HG03139 (cell line): ENCODE data around the gene VAMP5.
"Not testable (repeated sequence)": the region's sequence is repeated elsewhere in the genome, so short reads cannot be mapped to it uniquely, and the experiment has no call there.

Experiments
- ATAC-seq: cut with Tn5 transposase; IDR thresholded peaks from one replicate; pipeline ENCODE4 v1.9.1; 2021; ENCODE audit not compliant: unreplicated experiment

Gene VAMP5

DNA sequence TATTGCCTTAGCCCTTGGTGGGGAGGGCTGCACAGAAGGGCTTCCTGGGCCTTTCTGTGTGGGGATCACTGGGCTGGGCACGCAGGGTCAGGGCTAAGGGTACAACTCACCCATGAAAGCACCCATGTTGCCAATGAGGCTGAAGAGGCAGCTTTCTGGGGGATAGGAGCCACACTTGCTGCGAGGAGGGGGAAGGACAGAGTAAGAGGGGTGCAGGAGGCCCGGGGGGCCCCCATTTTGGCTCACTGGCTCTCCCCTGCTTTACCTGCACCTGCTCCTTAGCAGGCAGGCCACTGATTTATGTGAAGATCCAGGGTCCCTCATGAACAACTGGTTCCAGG, 16.0 kb downstream of the VAMP5 start:
- ATAC-seq = no peak

DNA sequence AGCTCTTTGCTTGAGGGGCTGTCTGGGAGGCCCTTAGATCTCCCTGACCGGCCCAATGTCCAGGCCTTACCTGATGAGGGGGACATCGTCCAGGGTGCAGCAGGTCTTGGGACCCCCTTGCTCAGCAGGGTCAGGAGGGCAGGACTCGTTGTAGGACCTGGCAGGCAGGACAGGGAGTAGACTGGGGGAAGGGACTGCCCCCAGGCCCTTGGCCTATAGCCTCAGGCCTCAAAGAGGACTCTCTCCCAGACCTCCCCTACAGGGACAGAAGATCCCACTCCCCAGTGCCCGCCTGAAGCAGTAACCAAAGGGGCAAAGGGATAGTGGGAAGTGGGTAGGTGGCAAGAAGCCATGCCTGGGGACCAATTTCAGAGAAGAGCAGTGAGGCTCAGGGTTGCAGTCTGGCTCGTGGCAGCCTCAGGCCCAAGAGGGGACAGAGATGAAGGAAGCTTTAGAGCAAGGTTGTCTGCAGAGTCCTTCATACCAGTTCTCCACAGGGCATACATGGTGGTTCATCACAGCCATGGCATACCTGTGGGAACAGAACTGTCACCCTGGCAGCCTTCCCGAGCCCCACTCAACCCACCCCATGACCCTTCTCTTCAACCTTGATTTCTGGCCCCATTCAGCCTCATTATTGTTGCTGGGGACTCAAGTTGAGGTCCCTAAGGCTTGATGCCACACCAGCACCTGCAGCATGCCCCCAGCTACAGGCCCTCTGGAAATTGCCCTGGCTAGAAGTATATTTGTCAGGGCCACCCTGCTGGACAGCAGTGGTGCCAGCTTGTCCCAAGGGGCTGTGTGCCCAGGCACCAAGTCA, 16.9 kb downstream of the VAMP5 start:
- no peak for ATAC-seq

DNA sequence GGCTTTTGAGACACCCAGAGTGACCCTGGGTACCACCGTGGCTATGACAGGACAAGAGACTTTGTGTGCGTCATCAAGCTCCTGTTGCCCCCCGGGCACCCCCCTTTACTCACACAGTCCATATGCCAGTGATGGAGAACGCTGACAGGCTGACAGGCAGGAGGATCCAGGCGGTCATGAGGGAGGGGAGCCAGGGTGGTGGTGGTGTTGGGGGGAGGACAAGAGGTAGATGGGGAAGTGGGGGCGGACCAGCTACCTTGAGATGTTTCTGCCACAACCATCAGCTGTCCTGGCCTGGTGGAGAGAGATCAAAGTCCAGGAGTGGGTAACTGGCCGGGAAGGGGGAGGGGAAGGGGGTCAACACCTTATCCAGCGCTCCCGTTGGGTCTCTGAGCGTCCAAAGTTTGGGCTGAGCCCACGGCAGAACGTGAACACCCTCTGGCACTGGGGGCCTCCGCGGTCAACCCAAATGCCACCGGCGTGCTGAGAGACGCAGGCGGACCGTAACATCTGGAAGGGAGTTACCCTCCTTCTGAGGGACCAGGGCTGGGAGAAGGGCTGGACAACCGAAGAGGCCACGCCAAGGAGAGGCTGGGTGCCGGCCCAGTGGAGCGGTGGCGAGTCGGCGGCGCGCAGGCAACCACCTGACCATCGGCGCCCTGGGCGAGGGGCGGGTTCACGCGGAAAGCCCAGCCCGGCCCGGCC, 17.7 kb downstream of the VAMP5 start:
- ATAC-seq = peak; percentile 19

DNA sequence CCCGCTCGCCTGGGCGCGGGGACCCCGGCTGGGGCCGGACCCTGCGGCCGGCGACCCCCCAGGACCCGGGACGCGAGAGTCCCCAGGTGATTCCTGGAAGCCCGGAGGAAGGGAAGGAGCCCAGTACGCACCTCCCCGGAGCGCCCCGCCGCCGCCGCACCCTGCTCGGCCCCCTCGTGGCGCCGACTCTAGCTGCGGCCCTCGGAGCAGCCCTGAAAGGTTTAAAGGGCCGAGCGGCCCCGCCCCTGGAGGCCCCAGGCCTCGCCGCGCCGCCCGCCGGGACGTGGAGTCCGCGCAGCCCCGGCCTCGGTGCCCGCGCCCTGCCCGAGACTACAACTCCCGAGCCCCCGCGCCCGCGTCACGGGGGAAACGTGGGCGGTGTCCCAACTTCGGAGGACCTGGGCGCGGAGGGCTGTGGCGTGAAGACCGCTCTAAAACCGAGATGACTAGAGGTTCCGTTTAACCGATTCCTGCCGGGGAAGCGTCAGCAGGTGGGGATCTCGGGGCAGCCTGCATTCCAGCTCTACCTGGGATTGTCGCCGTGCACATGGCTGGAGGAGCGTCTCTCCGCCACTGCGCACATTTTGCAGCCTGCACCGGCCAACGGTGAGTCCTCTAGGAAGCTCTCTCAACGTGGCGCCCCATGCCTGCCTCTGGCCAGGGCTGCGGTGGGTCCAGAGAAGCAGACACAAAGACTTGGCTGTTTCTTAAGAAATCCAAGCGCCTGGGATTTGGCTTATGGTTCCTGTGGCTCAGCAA, 18.4 kb downstream of the VAMP5 start, which contains the start of gene TMEM150A:
TMEM150A (minus strand) TSS at position 223 of the 759 bp plus-strand sequence. CDS start 750 bp downstream, outside the sequence.
- peak; percentile 90 for ATAC-seq

DNA sequence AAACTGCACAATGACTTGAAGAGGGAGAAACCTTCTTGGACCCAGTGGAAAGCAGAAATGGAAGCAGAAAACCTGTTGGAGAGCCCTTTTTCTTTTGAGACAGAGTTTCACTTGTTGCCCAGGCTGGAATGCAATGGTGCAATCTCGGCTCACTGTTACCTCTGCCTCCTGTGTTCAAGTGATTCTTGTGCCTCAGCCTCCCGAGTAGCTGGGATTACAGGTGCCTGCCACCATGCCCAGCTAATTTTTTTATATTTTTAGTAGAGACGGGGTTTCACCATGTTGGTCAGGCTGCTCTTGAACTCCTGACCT, 19.9 kb downstream of the VAMP5 start:
- not testable (repeated sequence) for ATAC-seq

DNA sequence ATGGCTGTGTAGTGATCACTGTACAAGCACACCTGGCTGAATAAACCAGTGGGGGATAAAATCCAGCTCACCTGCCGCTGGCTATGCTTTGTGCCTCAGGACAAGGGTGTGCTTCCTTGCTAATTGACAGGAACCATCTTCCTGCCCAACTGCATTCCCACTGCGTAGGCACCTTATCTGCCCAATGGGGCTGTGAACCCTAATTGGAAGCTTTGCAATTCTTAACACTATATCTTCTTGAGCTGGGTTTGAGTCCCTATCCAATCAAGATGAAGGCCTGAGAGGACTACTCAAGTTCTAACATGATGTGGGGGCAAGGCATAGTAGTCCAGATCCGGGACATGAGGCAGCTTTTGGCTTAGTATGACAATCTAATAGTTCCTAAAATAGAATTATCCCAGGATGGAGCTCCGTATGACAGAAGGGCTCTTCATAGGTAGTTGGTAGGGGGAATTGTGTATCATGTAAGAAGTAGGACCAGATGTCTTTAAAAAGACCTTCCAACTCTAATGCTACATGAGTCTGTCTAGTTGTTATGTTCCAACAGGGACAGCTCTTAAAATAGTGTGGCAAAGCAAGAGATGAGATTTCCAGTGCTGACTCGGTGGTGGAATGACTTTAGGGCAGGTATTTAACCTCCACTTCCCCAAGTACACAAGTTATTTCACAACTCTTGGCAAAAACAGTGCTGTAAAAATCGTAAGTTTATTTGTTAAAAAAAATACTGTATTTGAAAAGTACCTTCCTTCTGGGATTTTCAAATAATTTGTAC, 20.5 kb downstream of the VAMP5 start:
- ATAC-seq = no peak

DNA sequence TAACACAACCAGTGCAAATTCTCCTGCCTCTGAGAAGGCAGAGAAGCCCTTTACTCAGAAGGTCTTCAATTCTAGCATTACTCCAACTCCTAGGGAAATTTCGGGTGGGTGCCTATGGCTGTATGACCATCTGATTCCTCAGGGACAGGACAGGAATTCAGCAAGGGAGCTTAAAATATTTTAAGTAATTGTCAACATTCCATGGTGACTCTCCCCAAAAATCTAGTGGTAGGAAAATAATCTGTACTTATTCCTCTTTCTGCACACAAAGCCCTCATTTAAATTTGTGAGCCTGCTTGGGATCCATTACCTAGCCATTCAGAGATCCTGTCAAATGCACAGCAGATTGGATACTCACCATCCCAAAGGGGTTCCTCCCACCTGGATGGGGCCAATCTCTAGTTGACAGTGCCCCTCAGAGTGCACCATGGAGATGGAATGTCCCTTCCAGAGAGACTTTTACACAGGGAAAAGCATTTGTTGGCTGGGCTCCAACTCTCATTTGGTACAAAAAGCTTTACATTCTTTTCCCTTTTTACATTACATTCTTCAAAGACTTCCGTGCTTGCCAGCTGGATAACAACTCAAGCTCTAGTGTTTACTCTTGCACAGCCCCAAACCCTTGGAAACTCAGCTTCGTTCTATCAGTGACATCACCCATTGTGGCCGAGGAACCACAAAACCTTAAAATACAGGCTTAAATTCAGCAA, 21.3 kb downstream of the VAMP5 start:
- ATAC-seq = no peak

DNA sequence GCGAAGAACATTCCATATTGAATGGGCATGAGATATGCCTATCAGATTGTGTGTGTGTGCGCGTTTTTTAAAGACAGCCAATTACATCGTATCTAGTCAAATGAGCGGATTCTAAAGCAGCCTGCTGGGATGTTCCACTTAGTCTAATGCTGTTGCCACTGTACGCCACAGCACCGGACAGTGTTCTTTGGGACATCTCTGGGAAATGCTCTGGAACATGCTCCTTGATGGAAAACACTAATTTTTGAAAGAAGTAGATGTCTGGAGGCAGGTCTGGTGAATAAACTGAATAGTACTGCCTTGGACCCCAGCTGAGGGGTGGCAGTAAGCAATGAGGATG, 21.9 kb downstream of the VAMP5 start:
- no peak for ATAC-seq

DNA sequence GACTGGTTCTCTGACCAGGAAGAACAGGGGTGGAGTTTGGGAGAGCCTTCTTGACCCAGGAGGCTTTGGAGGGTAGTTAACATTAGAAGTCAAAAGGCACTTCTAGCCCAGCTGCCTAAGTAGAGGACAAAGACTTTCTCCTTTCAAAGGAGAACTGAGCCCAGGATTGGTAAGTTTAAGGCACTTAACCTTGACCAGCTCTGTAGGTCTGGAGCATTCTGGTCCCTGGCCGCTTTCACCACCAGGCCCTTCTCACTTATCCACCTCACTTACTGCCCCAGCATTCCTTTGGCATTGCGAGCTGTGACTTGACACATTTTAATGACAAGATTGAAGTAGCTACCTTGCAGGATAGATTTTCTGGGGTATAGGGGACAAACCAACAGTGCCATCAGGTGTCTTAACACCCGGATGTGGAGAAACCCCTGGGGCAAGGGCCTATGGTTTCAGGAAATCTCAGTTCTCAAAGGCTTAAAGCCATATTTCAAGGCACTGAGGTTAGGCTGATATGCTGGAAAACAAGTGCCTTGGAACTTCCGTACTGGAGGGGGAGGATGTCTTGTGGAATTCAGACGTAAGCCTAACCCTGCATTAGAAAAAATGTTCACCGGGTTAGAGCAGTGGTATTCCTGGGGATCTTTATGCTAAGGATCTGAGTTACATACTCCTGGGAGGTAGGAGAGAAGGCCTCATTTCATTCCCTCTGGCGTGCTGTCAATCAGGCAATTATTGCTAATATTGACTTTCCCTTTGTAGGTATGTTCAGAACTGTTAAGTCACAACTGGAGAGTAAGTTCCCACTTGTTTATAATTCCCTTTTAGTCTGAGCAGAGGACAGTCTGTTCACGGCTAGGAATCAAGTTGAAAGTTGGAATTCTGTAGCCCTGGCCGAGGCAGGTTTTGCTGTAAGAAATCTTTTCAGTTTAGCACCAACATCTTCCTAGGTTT, 23.3 kb downstream of the VAMP5 start:
- no peak for ATAC-seq

DNA sequence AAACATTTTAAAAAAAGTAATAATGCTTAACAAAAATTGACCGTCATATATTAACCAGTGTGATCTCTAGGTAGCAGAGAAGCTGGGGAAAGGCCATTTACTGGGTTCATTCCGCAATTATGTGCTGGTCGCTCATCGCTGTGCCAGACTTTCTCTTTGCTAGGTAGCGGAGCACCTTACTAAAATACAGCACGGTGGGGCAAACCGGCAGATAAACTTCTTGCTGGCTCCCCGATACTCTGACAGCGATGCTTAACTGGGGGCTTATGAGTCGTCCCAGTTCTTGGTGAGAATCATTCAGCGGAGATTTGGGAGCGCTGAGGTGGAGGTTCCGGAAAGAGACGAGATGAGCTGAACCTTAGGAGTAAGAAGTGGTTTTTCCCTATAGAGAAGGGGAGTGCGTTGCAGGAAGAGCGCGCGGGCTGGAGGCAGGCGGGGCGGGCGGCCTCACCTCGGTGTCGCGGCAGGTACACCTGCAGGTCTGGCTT, 27.0 kb downstream of the VAMP5 start:
- no peak for ATAC-seq

DNA sequence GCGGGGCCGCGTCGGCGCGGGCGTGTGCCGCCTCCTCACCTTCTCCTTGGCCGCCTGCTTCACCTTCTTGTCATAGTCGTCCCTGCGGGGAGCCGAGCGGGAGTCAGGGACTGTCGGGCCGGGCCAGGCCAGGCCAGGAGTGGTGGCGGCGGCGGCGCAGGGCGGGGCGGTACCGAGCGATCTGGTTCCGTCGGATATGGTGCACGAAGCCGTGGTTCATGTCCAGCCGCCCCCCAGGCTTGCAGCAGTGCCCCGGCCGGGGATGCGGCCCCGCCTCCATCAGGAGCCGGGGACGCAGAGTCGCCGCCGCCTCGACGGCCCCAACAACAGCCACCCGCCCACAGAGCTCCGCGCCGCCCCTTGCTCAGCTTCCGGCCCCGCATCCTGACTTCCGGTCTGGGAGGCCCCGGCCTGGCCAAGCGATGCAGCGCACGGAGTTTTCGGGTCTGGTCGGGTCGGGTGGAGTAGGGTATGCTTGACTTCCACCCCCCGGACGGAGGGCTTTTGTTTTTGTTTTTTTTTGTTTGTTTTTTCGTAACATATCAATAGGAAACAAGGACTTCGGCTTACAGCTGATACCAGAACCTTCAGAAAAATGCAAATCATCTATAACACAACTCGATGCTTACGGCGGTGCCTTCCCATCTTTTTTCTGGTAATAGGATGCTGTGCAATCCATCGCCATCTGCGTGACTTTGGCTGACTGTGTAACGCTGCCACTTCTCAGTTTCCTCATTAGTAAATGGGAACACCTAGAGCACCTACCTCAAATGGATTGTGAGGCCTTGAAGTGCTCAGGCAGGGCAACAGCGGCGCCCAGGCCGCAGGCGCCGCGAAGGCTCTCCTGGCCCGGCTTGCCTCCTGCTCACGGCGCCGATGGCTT, 27.7 kb downstream of the VAMP5 start, which contains the start of gene C2orf68:
C2orf68 (minus strand) TSS at position 362 of the 883 bp plus-strand sequence; CDS start at position 280, 82 bp downstream.
- ATAC-seq = peak; percentile 74

DNA sequence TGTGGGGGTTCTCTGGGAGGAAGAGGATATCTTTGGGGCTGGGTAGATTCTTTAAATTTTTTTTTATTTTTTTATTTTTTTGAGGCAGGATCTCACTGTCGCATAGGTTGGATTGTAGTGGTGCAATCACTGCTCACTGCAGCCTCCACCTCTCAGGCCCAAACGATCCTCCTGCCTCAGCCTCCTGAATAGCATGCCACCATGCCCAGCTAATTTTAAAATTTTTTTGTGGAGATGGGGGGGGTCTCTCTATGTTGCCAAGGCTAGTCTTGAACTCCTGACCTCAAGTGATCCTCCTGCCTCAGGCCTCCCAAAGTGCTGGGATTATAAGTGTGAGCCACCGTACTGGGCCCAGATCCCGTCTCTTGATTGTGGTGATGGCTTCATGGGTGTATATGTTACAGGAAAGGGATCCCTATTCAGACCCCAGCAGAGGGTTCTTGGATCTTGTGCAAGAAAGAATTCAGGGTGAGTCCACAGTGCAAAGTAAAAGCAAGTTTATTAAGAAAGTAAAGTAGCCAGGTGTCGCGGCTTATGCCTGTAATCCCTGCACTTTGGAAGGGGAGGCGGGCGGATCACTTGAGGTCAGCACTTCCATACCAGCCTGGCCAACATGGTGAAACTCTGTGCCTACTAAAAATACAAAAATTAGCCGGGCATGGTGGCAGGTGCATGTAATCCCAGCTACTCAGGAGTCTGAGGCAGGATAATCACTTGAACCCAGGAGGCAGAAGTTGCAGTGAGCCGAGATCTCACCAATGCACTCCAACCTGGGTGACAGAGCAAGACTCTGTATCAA, 29.7 kb downstream of the VAMP5 start:
- no peak for ATAC-seq

DNA sequence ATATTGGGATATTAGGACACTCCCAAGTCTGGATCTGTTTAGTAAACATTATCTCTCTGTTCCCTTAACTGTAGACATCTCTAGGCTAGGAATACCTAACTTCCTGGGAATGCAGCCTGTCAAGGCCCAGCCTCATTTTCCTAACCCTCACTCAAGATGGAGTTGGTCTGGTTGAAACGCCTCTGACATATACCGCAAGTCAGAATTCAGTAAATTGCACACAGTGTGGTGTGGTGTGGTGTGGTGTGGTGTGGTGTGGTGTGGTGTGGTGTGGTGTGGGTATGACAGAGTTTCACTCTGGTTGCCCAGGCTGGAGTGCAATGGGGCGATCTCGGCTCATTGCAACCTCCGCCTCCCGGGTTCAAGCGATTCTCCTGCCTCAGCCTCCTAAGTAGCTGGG, 30.5 kb downstream of the VAMP5 start:
- ATAC-seq = not testable (repeated sequence)

DNA sequence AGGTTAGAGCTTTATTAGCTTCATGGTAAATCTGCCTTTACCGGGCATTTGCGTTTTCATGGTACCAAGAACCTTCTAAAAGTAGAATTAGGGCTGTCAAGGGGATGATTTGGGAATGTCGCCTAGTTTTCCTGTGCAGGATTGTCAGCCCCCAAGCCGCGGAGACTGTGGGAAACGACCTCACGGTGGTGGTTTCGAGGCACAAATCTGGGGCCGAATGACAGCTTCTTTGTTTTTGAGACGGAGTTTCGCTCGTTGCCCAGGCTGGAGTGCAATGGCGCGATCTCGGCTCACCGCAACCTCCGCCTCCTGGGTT, 31.1 kb downstream of the VAMP5 start:
- no peak for ATAC-seq

DNA sequence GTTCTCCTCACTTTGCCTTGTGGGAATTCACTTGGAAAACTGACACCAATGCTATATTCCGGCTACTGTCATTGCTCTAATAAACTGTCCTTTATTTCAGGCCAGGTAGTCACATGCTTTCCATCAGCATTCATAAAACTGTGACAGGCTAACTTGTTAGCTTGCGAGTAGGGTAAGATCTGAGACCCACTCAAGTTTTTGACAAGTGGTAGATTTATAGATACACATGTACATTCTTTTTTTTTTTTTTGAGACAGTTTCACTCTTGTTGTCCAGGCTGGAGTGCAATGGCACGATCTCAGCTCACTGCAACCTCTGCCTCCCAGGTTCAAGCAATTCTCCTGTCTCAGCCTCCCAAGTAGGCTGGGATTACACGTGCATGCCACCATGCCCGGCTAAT, 33.5 kb downstream of the VAMP5 start:
- ATAC-seq = not testable (repeated sequence)

DNA sequence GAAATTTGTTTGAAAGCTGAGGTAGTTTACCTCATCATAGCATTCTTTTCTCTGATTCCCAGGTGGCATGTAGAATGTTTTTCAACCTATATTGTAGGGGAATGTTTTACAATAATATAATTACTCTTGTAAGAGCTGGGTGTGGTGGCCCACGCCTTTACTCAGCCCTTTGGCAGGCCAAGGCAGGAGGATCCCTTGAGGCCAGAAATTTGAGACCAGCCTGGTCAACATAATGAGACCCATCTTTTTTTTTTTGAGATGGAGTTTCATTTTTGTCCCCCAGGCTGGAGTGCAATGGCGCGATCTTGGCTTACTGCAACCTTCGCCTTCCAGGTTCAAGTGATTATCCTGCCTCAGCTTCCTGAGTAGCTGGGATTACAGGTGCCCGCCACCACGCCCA, 35.4 kb downstream of the VAMP5 start:
- no peak for ATAC-seq

DNA sequence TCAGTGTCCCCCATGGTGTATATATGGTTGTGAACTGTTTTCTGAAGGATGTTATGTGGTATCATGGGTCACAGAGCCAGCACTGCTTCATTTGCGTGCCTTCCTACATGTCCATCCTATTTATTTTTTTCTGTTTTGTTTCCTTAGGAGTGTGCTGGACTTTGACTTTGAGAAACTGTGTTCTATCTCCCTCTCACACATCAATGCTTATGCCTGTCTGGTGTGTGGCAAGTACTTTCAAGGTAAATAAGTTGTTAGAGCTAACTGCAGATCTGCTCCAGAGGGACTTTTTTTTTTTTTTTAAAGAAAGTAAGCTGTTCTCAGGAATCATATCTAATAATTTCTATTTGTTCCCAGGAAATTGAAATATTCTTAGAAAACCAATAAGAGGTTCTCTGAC, 37.1 kb downstream of the VAMP5 start:
- no peak for ATAC-seq

DNA sequence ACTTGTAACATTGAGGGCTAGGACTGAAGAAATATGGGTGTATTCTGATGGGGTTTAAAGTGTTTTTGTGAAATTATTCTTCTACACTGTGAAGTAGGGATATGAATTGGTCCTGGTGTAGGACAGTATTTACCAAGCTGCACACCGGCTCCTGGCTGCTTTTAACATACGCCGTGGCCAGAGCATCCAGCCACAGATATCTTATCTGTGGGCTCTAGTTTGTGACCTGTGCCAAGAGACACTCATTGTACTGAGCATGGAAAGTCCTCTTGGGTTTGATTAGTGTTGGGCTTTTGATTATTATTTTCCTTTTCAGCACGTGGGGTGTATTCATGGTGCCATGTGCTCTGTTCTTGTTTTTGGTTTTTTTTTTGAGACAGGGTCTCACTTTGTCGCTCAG, 39.8 kb downstream of the VAMP5 start:
- no peak for ATAC-seq
